GM23248 (cell line): ENCODE results near the gene GULP1. TPM values are rescaled to one million over a fixed set of nuclear protein-coding genes. Genes with fewer than 3 reads are reported as not detected.

Source experiments
- DNase-seq: peaks from one replicate; pipeline ENCODE4 v3.0.0-alpha.2; 2015
- H2AFZ ChIP-seq: fragments of 200-600 bp; sonication (generic); 2 replicates; pipeline ENCODE4 v1.6.1; 2016; ENCODE audit warnings: antibody characterized with exemption
- H3F3A ChIP-seq: fragments of 200-600 bp; sonication (generic); 2 replicates; pipeline ENCODE4 v1.6.1; 2016; ENCODE audit warnings: mild to moderate bottlenecking, antibody characterized with exemption, mixed run types; ENCODE audit not compliant: insufficient read depth
- H3K27ac ChIP-seq: fragments of 200-600 bp; sonication (generic); 2 replicates; pipeline ENCODE4 v1.5.1; 2016; ENCODE audit warnings: mild to moderate bottlenecking
- H3K27me3 ChIP-seq: fragments of 200-600 bp; sonication (generic); replicated peaks from 2 replicates; pipeline ENCODE4 v1.6.1; 2016; ENCODE audit warnings: mild to moderate bottlenecking; ENCODE audit not compliant: insufficient read depth
- H3K36me3 ChIP-seq: fragments of 200-600 bp; sonication (generic); 2 replicates; pipeline ENCODE4 v1.6.1; 2016; ENCODE audit warnings: low read depth, mild to moderate bottlenecking
- H3K4me1 ChIP-seq: fragments of 200-600 bp; sonication (generic); 2 replicates; pipeline ENCODE4 v1.6.1; 2016; ENCODE audit warnings: mild to moderate bottlenecking; ENCODE audit not compliant: insufficient read depth
- H3K4me2 ChIP-seq: fragments of 200-600 bp; sonication (generic); one replicate; pipeline ENCODE4 v1.6.1; 2016; ENCODE audit warnings: mild to moderate bottlenecking; ENCODE audit not compliant: unreplicated experiment
- H3K4me3 ChIP-seq: fragments of 200-600 bp; sonication (generic); 2 replicates; pipeline ENCODE4 v1.5.1; 2016; ENCODE audit warnings: mild to moderate bottlenecking
- H3K79me2 ChIP-seq: fragments of 200-600 bp; sonication (generic); 2 replicates; pipeline ENCODE4 v1.6.1; 2016; ENCODE audit warnings: mild to moderate bottlenecking; ENCODE audit not compliant: insufficient read depth
- H3K9ac ChIP-seq: fragments of 200-600 bp; sonication (generic); 2 replicates; pipeline ENCODE4 v1.6.1; 2016; ENCODE audit warnings: mild to moderate bottlenecking
- H3K9me2 ChIP-seq: fragments of 200-600 bp; sonication (generic); 2 replicates; pipeline ENCODE4 v1.6.1; 2016; ENCODE audit warnings: mixed run types, mild to moderate bottlenecking, moderate library complexity; ENCODE audit not compliant: insufficient read depth
- H3K9me3 ChIP-seq: fragments of 200-600 bp; sonication (generic); one replicate; pipeline ENCODE4 v1.6.1; 2017; ENCODE audit warnings: low read depth
- H4K20me1 ChIP-seq: fragments of 200-600 bp; sonication (generic); 2 replicates; pipeline ENCODE4 v1.6.0; 2016; ENCODE audit not compliant: insufficient read depth
- EZH2 ChIP-seq: fragments of 200-600 bp; sonication (generic); IDR thresholded peaks from 2 replicates; pipeline ENCODE4 v1.6.1; 2018; ENCODE audit warnings: antibody characterized with exemption, mild to moderate bottlenecking; ENCODE audit not compliant: insufficient read depth, poor library complexity, severe bottlenecking
- EZH2phosphoT487 ChIP-seq: fragments of 200-600 bp; sonication (generic); IDR thresholded peaks from 2 replicates; pipeline ENCODE4 v1.6.1; 2018; ENCODE audit warnings: antibody characterized with exemption, moderate library complexity, mild to moderate bottlenecking, low read depth; ENCODE audit not compliant: insufficient read depth
- WGBS, 2 experiments: methylation state at CpG; one replicate each; pipeline ENCODE4 v1.1.6; 2015 to 2017; ENCODE audit warnings: low lambda C conversion rate in 2 of 2, low coverage in 1 of 2; ENCODE audit errors: missing lambda C conversion rate in 2 of 2; 5-methylcytosine and 5-hydroxymethylcytosine counted together
- in situ Hi-C: fragments of 300-500 bp; cut with MboI; formaldehyde crosslinking; loops from 2 replicates; pipeline ENCODE4 v1.15.0; 2020
- polyA plus RNA-seq: library from polyadenylated mRNA; unstranded; fragments of >200 nt; fragmentation: Nextera tagmentation; extraction: Ambion mirVana; gene quantifications from 2 replicates; pipeline ENCODE4 v1.2.1, GENCODE V29; 2016
- total RNA-seq: library from RNA; depleted of rRNA; stranded (reverse); fragments of >200 nt; shearing (Covaris generic); gene quantifications from 2 replicates; pipeline ENCODE4 v1.2.3, GENCODE V29; 2014

GULP1 gene
- total and polyA plus RNA-seq, 2 experiments from 2014 or later = 6.1 to 11.9 TPM

- Histone ChIP-seq H3K4me1 (no peaks in the 10 kb centered on the region), H3K27ac (no peak overlapping the region), H3F3A (no peaks in the 10 kb centered on the region), H3K9ac (no peak overlapping the region), H3K4me2 (peak overlapping the region; percentile 36), H3K9me3 (no peaks in the 10 kb centered on the region), H4K20me1 (no peaks in the 10 kb centered on the region), H3K9me2 (no peaks in the 10 kb centered on the region), H3K27me3 (no peaks in the 10 kb centered on the region), H2AFZ (peak overlapping the region; percentile 58), H3K4me3 (no peak overlapping the region), H3K79me2 (no peaks in the 10 kb centered on the region), H3K36me3 (no peaks in the 10 kb centered on the region)
- 17 to 20% methylated on average over 3 of the region's 3 CpGs for whole genome bisulfite sequencing, 2 experiments
- no peak for TF ChIP-seq EZH2
- no peak for TF ChIP-seq EZH2phosphoT487
- in situ Hi-C loops = no loop called here
- peak; percentile 72 for DNase-seq
Observed at GRCh38 chr2:188369365-188369764, 77.7 kb downstream of the GULP1 start.

DNA sequence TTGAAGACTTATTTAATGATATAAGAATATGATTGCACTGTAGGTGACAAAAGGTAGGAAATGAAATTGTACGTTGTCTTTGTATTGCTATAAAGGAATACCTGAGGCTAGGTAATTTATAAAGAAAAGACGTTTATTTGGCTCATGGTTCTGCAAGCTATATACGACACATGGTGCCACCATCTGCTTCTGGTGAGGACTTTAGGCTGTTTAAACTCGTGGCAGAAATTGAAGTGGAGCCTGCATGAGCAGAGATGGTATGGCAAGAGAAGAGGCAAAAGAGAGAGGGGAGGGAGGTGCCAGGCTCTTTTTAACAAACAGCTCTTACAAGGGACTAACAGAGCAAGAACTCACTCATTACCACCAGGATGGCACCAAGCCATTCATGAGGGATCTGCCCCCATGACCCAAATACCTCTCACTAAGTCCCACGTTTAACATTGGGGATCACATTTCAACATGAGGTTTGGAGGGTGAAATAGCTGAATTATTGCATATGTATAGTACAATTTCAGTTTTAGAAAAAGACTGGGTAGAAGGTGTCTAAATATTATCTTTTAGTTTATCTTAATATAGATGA, 86.8 kb downstream of the GULP1 start:
- Histone ChIP-seq H3K27ac (no peak overlapping the region), H3F3A (no peaks in the 10 kb centered on the region)
- in situ Hi-C loops = no loop called here

DNA sequence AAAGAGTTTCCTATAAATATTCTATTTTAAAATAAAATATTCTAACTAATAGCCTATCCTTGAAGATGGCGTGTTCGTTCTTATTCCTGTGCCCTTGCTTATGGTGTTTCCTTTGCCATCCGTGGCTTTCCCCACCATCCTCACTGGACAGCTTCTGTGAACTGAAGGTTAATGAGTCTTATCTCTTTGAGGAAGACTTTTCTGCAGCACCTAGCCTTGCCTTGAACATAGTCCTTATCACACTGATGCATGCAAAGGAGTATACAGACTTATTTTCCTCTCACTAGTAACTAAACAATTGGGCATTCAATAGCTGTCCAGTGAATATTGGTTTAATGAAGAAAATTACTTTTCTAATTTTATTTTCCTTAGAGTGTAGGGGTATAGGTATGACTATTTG, 88.1 kb downstream of the GULP1 start:
- Histone ChIP-seq H3K4me3 (no peak overlapping the region), H2AFZ (no peak overlapping the region), H3F3A (no peaks in the 10 kb centered on the region), H3K79me2 (no peaks in the 10 kb centered on the region), H3K4me1 (peaks cover 15% of the 10 kb centered on the region), H3K27ac (no peak overlapping the region), H3K9ac (no peak overlapping the region), H3K4me2 (no peak overlapping the region), H3K9me2 (no peaks in the 10 kb centered on the region), H3K9me3 (no peaks in the 10 kb centered on the region), H4K20me1 (no peaks in the 10 kb centered on the region), H3K27me3 (no peaks in the 10 kb centered on the region), H3K36me3 (no peaks in the 10 kb centered on the region)
- TF ChIP-seq EZH2 (no peak), EZH2phosphoT487 (no peak)
- WGBS, 2 experiments = 86 to 90% methylated on average over 3 of the region's 3 CpGs
- in situ Hi-C loops = no loop called here
- DNase-seq = no peak

More for the DNA sequence above, 86.8 kb downstream of the GULP1 start:
- Histone ChIP-seq H3K9me3 (no peaks in the 10 kb centered on the region), H3K4me1 (peaks cover 15% of the 10 kb centered on the region), H3K4me3 (no peak overlapping the region), H4K20me1 (no peaks in the 10 kb centered on the region), H3K79me2 (no peaks in the 10 kb centered on the region), H3K9ac (no peak overlapping the region), H3K4me2 (no peak overlapping the region), H3K27me3 (no peaks in the 10 kb centered on the region), H3K36me3 (no peaks in the 10 kb centered on the region), H3K9me2 (no peaks in the 10 kb centered on the region), H2AFZ (no peak overlapping the region)
- no peak for DNase-seq
- TF ChIP-seq EZH2 (no peak), EZH2phosphoT487 (no peak)
- WGBS, 2 experiments = 65 to 67% methylated on average over 5 of the region's 5 CpGs

DNA sequence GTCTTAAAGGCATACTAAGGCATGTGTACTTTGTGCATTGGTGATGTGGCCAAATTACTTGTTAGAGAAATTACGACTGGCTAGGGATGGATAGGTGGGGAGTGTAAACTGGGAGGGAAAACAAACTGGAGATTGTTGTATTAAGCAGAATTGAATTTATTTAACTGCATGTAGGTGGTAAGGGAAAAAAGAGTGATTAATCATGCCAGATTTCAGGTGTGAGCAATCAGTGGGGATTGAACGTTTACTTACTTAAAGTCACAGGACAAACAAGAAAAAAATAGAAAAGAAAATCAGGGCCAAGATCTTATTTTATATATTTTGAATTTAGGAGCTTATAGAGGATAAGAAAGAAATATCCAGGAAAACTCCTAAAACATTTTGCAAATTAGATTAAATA, 88.6 kb downstream of the GULP1 start:
- H3K9me2 ChIP-seq = no peaks in the 10 kb centered on the region
- no peaks in the 10 kb centered on the region for H3K36me3 ChIP-seq
- no peak overlapping the region for H3K27ac ChIP-seq
- H3K4me1 ChIP-seq = peaks cover 15% of the 10 kb centered on the region
- WGBS, 2 experiments = 70 to 73% methylated on average over 2 of the region's 2 CpGs
- H3K79me2 ChIP-seq = no peaks in the 10 kb centered on the region
- H3K4me2 ChIP-seq = no peak overlapping the region
- H2AFZ ChIP-seq = no peak overlapping the region
- in situ Hi-C loops = no loop called here
- DNase-seq = no peak
- no peak overlapping the region for H3K9ac ChIP-seq
- H3K4me3 ChIP-seq = no peak overlapping the region
- H3K27me3 ChIP-seq = no peaks in the 10 kb centered on the region
- TF ChIP-seq EZH2 = no peak
- TF ChIP-seq EZH2phosphoT487 = no peak
- no peaks in the 10 kb centered on the region for H4K20me1 ChIP-seq
- no peaks in the 10 kb centered on the region for H3K9me3 ChIP-seq
- no peaks in the 10 kb centered on the region for H3F3A ChIP-seq

GRCh38 chr2:188381614-188382013, 89.9 kb downstream of the GULP1 start:
- Histone ChIP-seq H3K27ac (no peak overlapping the region), H3K36me3 (no peaks in the 10 kb centered on the region), H3K4me1 (peaks cover 15% of the 10 kb centered on the region), H3K9ac (no peak overlapping the region), H4K20me1 (no peaks in the 10 kb centered on the region), H3K27me3 (no peaks in the 10 kb centered on the region), H2AFZ (no peak overlapping the region), H3K4me3 (no peak overlapping the region), H3K4me2 (peak overlapping the region; percentile 4), H3F3A (no peaks in the 10 kb centered on the region), H3K9me3 (no peaks in the 10 kb centered on the region), H3K79me2 (no peaks in the 10 kb centered on the region), H3K9me2 (no peaks in the 10 kb centered on the region)
- 62 to 71% methylated on average over 1 of the region's 1 CpG for WGBS, 2 experiments
- peak; percentile 69 for DNase-seq
- no peak for TF ChIP-seq EZH2phosphoT487
- no peak for TF ChIP-seq EZH2
- in situ Hi-C loops = no loop called here
